ENCODE data around the gene SPRR2G. TPM values are rescaled to one million over a fixed set of nuclear protein-coding genes. Genes with fewer than 3 reads are reported as not detected.

The SPRR2G gene
- not detected in 2 replicates for total RNA-seq

DNA sequence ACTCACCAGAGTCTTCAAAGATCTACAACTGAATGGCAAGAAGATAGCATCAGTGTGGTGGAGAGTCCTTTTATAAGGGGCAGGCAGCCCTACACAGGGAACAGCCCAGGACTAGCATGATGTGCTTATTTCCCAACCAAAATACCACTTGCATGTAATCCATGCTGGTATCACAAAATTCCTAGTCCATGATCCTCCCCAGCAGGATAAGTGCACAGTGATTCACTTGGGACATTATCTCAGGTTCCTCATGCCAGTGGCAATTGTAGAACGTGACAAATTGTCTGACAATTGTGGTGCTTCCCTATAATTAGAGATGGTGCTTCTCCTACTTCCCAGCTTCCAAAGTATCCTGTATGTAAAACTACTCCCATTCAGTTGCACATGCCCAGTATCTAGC, at the start of gene SPRR2G:
Gene SPRR2G, minus strand, starts transcription at position 45 of the 400 bp plus-strand sequence. CDS start 780 bp downstream, outside the sequence.

DNA sequence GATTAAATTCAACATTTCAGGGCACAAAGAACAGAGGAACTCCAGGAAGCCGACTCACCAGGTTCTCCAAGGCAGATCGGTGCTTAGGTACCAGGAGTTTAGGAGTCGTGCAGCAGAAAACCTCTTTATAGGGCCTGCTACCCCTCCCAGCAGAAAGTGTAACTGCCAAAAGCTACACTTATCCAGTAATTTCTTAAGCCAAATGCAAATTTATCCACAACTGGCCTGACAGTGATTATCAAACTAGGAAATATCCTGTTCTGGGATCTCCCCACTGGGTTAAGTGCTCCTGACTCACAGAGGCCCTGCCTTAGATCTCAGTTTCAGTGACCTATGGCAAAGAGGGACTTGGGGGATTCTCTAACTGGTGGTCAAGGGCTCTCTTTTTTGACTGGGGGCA, 37.3 kb downstream of the SPRR2G start, which contains the start of gene SPRR2F:
Gene SPRR2F, minus strand, starts transcription at position 101 of the 400 bp plus-strand sequence. CDS start 783 bp downstream, outside the sequence.

Small RNAs within 50 kb of the gene (small RNA-seq; reads per million reads assigned to genes)
- not detected for gene SPRR2C

Other genes starting within 250 kb of the SPRR2G start
- 0.11 TPM in 1 of 2 replicates, not detected in the other for gene IVL, start 242.3 kb downstream of the SPRR2G start, total RNA-seq
- gene SPRR5, start 203.7 kb downstream of the SPRR2G start, total RNA-seq: not detected in 2 replicates
- gene SPRR4, start 180.2 kb downstream of the SPRR2G start, total RNA-seq: not detected in 2 replicates
- gene SPRR1A, start 166.8 kb downstream of the SPRR2G start, total RNA-seq: not detected in 2 replicates
- gene SPRR3, start 149.1 kb downstream of the SPRR2G start, total RNA-seq: not detected in 2 replicates
- not detected in 2 replicates for gene SPRR1B, start 119.7 kb downstream of the SPRR2G start, total RNA-seq
- not detected in 2 replicates for gene SPRR2D, start 109.8 kb downstream of the SPRR2G start, total RNA-seq
- not detected in 2 replicates for gene SPRR2A, start 93.4 kb downstream of the SPRR2G start, total RNA-seq
- not detected in 2 replicates for gene SPRR2B, start 79.3 kb downstream of the SPRR2G start, total RNA-seq
- not detected in 2 replicates for gene SPRR2E, start 56.4 kb downstream of the SPRR2G start, total RNA-seq
- not detected in 2 replicates for gene SPRR2F, start 37.4 kb downstream of the SPRR2G start, total RNA-seq
- gene LELP1, start 52.5 kb upstream of the SPRR2G start, total RNA-seq: not detected in 2 replicates
- not detected in 2 replicates for gene PRR9, start 66.7 kb upstream of the SPRR2G start, total RNA-seq
- gene LORICRIN, start 108.8 kb upstream of the SPRR2G start, total RNA-seq: not detected in 2 replicates
- not detected in 2 replicates for gene PGLYRP3, start 162.1 kb upstream of the SPRR2G start, total RNA-seq
- not detected in 2 replicates for gene PGLYRP4, start 198.0 kb upstream of the SPRR2G start, total RNA-seq
- not detected in 2 replicates for gene S100A9, start 207.0 kb upstream of the SPRR2G start, total RNA-seq
- gene S100A12, start 224.7 kb upstream of the SPRR2G start, total RNA-seq: not detected in 2 replicates
- gene S100A8, start 240.2 kb upstream of the SPRR2G start, total RNA-seq: not detected in 2 replicates

Measured in articular chondrocyte of knee joint (primary cell).